HepG2 (cell line): Measurements from ENCODE around the gene HOXD3. TPM values are rescaled to one million over a fixed set of nuclear protein-coding genes. Genes with fewer than 3 reads are reported as not detected.

Experiments
- ATAC-seq: fragments of 200-7000 bp; cut with Tn5 transposase; 3 replicates; pipeline ENCODE4 v1.9.1; 2020; ENCODE audit warnings: mild to moderate bottlenecking, moderate library complexity
- BruUV-seq: library from RNA; stranded (reverse); fragments of 400-500 nt; replicated peaks from 2 replicates; lab custom pipeline; 2021; lab: Mats Ljungman, UMichigan
- CTCF ChIA-PET: fragments of 300-600 bp; formaldehyde crosslinking; extraction: SDS; loops from one replicate; lab custom pipeline; 2021; ENCODE audit warnings: low total read pairs, inconsistent platforms, low intra/inter-chr PET ratio; lab: Yijun Ruan, JAX
- POLR2A ChIA-PET: fragments of 350-600 bp; sonication (Branson Sonifier 250); formaldehyde crosslinking; loops from one replicate; lab custom pipeline; 2020; ENCODE audit warnings: antibody characterized with exemption, inconsistent platforms; lab: Yijun Ruan, JAX
- DNase-seq: peaks from one replicate; pipeline ENCODE4 v3.0.0-alpha.2; 2015; ENCODE audit warnings: low spot score
- FAIRE-seq: peaks from 3 replicates; lab custom pipeline; 2011; peaks lifted over from hg19 to GRCh38; lab: Jason Lieb, UNC
- H2AFZ ChIP-seq: one replicate; pipeline ENCODE4 v1.6.1; 2011; ENCODE audit warnings: low read length, inconsistent platforms
- H3K27ac ChIP-seq: fragments of 300-600 bp; 3 replicates; pipeline ENCODE4 v1.8.0; 2011; ENCODE audit warnings: mixed run types, mild to moderate bottlenecking, mixed read lengths, low read length, inconsistent platforms; ENCODE audit not compliant: insufficient read depth; ENCODE audit errors: extremely low read length
- H3K27me3 ChIP-seq, 2 experiments: fragments of 200-600 bp in 1 of 2; 2 replicates in 1 of 2; 3 replicates in 1 of 2; pipeline versions ENCODE4 v1.6.0 to v1.8.0; 2011; ENCODE audit warnings: low read length in 2 of 2, mild to moderate bottlenecking in 2 of 2, moderate library complexity in 2 of 2, inconsistent platforms in 1 of 2; ENCODE audit not compliant: insufficient read depth in 2 of 2, control insufficient read depth in 1 of 2
- H3K36me3 ChIP-seq, 2 experiments: fragments of 200-600 bp in 1 of 2; replicated peaks in 1 of 2; 2 replicates in 1 of 2; 3 replicates in 1 of 2; pipeline versions ENCODE4 v1.5.1 to v1.8.0; 2011; ENCODE audit warnings: low read length in 2 of 2, inconsistent platforms in 1 of 2; ENCODE audit not compliant: insufficient read depth in 2 of 2, control insufficient read depth in 1 of 2
- H3K4me1 ChIP-seq: 2 replicates; pipeline ENCODE4 v1.5.1; 2012; ENCODE audit warnings: low read length, inconsistent platforms; ENCODE audit not compliant: insufficient read depth
- H3K4me2 ChIP-seq: 2 replicates; pipeline ENCODE4 v1.6.0; 2011; ENCODE audit warnings: low read depth, low read length, inconsistent platforms
- H3K4me3 ChIP-seq, 3 experiments: fragments of 200-600 bp in 1 of 3; sonication (generic), shearing (Covaris generic) in 1 of 3; replicated peaks in 1 of 3; 2 replicates each; pipeline ENCODE4 v1.5.1; 2011 to 2016; ENCODE audit warnings: low read length in 3 of 3, inconsistent platforms in 2 of 3, low read depth in 2 of 3, mild to moderate bottlenecking in 2 of 3, control low read depth in 1 of 3, mixed read lengths in 1 of 3; ENCODE audit not compliant: insufficient read depth in 1 of 3
- H3K79me2 ChIP-seq: one replicate; pipeline ENCODE4 v1.6.1; 2011; ENCODE audit warnings: low read length, inconsistent platforms; ENCODE audit not compliant: insufficient read depth
- H3K9ac ChIP-seq: 2 replicates; pipeline ENCODE4 v1.6.0; 2011; ENCODE audit warnings: mild to moderate bottlenecking, low read depth, low read length, inconsistent platforms; ENCODE audit not compliant: insufficient read depth
- H3K9me3 ChIP-seq: 2 replicates; pipeline ENCODE4 v1.5.1; 2012; ENCODE audit warnings: mild to moderate bottlenecking, low read length
- H4K20me1 ChIP-seq: 2 replicates; pipeline ENCODE4 v1.6.0; 2011; ENCODE audit warnings: inconsistent platforms, mild to moderate bottlenecking, low read length, moderate library complexity; ENCODE audit not compliant: insufficient read depth
- FOXA1 ChIP-seq, 2 experiments: fragments of 450-650 bp in 1 of 2; sonication (generic) in 1 of 2; formaldehyde crosslinking in 1 of 2; IDR thresholded peaks; 2 replicates each; pipeline versions ENCODE4 v1.4.0 to v1.6.1; 2016 to 2020; ENCODE audit warnings: missing genetic modification reagents in 1 of 2
- FOXA3 ChIP-seq: IDR thresholded peaks from 2 replicates; pipeline ENCODE4 v1.6.1; 2016; ENCODE audit warnings: missing genetic modification reagents, missing compliant biosample characterization
- ISL2 ChIP-seq: sonication (generic); formaldehyde crosslinking; IDR thresholded peaks from 2 replicates; pipeline ENCODE4 v1.5.0; 2020; ENCODE audit warnings: missing genetic modification reagents
- MIXL1 ChIP-seq: IDR thresholded peaks from 2 replicates; pipeline ENCODE4 v1.6.1; 2016
- NFAT5 ChIP-seq: sonication (generic); formaldehyde crosslinking; IDR thresholded peaks from 2 replicates; pipeline ENCODE4 v1.4.0; 2020; ENCODE audit warnings: missing genetic modification reagents
- NFIC ChIP-seq: IDR thresholded peaks from 2 replicates; pipeline ENCODE4 v1.6.1; 2012; ENCODE audit warnings: mild to moderate bottlenecking, low read length, inconsistent platforms
- NFYB ChIP-seq: sonication (generic); formaldehyde crosslinking; IDR thresholded peaks from 2 replicates; pipeline ENCODE4 v1.4.0; 2020; ENCODE audit warnings: missing genetic modification reagents
- TBP ChIP-seq: sonication (generic); formaldehyde crosslinking; IDR thresholded peaks from 2 replicates; pipeline ENCODE4 v1.5.0; 2020; ENCODE audit warnings: missing genetic modification reagents
- USF2 ChIP-seq, 2 experiments: sonication (generic) in 1 of 2; formaldehyde crosslinking in 1 of 2; IDR thresholded peaks; 2 replicates each; pipeline versions ENCODE4 v1.5.1 to v1.6.1; 2011 to 2020; ENCODE audit warnings: borderline replicate concordance in 1 of 2, low read depth in 1 of 2, low read length in 1 of 2, mild to moderate bottlenecking in 1 of 2, missing genetic modification reagents in 1 of 2, moderate library complexity in 1 of 2
- ZNF570 ChIP-seq: sonication (generic); formaldehyde crosslinking; IDR thresholded peaks from 2 replicates; pipeline ENCODE4 v1.4.0; 2020; ENCODE audit warnings: mild to moderate bottlenecking, missing genetic modification reagents, borderline replicate concordance
- ZNF687 ChIP-seq: sonication (generic); formaldehyde crosslinking; IDR thresholded peaks from 2 replicates; pipeline ENCODE4 v1.5.1; 2020; ENCODE audit warnings: mild to moderate bottlenecking, missing genetic modification reagents, moderate library complexity
- ZNF766 ChIP-seq: sonication (generic); formaldehyde crosslinking; IDR thresholded peaks from 2 replicates; pipeline ENCODE4 v1.5.0; 2020; ENCODE audit warnings: missing genetic modification reagents, borderline replicate concordance
- WGBS: methylation state at CpG from one replicate; pipeline ENCODE4 v1.1.6; 2017; ENCODE audit warnings: low lambda C conversion rate; 5-methylcytosine and 5-hydroxymethylcytosine counted together
- in situ Hi-C: cut with HindIII; loops from 2 replicates; pipeline ENCODE4 v1.10.0; 2017; ENCODE audit warnings: low pct_unique_long_range_greater_than_20kb; ENCODE audit not compliant: extremely low pct_ligation_motif_present
- intact Hi-C: fragments of 100-400 bp; cut with micrococcal nuclease; formaldehyde crosslinking; loops from one replicate; pipeline ENCODE4 v1.10.0; 2022; ENCODE audit not compliant: unreplicated experiment
- polyA plus RNA-seq, 8 experiments: library from polyadenylated mRNA; depleted of rRNA in 3 of 8; stranded (reverse) in 7 of 8; unstranded in 1 of 8; fragments of >200 nt; fragmentation: Illumina TruSeq in 4 of 8; extraction: Trizol in 4 of 8; gene quantifications; 2 replicates each; pipeline versions ENCODE4 v1.2.1 to v1.2.3, GENCODE V29; 2011 to 2016; ENCODE audit warnings: low read depth in 4 of 8, missing spikeins in 1 of 8, mixed read lengths in 1 of 8; ENCODE audit not compliant: insufficient read depth in 1 of 8
- total RNA-seq, 5 experiments: library from RNA; depleted of rRNA; stranded (reverse); fragments of >200 nt; fragmentation: Illumina TruSeq; extraction: Trizol; gene quantifications; 2 replicates each; pipeline ENCODE4 v1.2.3, GENCODE V29; 2016; ENCODE audit warnings: low read depth in 1 of 5

Gene HOXD3
- total and polyA plus RNA-seq, 2 of the 13 experiments (the other 11 are each of a cell fraction or from before 2014, with no cell fraction given), result 0.05 to 0.09 TPM

- intact Hi-C loops, result no loop called here
- Histone ChIP-seq H3K36me3 (no peaks in the 10 kb centered on the region), H4K20me1 (no peaks in the 10 kb centered on the region; the same call in 1 of the 2 replicates), H3K4me1 (no peaks in the 10 kb centered on the region), H3K9ac (no peak overlapping the region), H3K79me2 (no peaks in the 10 kb centered on the region), H3K9me3 (no peaks in the 10 kb centered on the region), H2AFZ (no peak overlapping the region)
- WGBS, result 85% methylated on average over 45 of the region's 59 CpGs
- ChIA-PET CTCF (no interaction called here), POLR2A (no interaction called here)
- in situ Hi-C loops, result loop anchor here (10.0 kb wide), 1 partner anchor 1073 kb away; no protein-coding TSS in a partner anchor
- DNase-seq, result no peak
- BruUV-seq, result no TSS peak
- TF ChIP-seq ZNF687 (CRISPR knock-in tag) (no peak), NFYB (CRISPR knock-in tag) (no peak), TBP (CRISPR knock-in tag) (no peak), ISL2 (no peak), NFAT5 (CRISPR knock-in tag) (no peak), NFIC (no peak), FOXA1 (IDR thresholded peaks at IDR 0.05) (no peak), FOXA1 (CRISPR knock-in tag; IDR thresholded peaks at IDR 0.05) (no peak), USF2 (IDR thresholded peaks at IDR 0.05; ENCODE audit: low read depth, low read length) (no peak), USF2 (CRISPR knock-in tag; IDR thresholded peaks at IDR 0.05; ENCODE audit: borderline replicate concordance) (no peak), FOXA3 (no peak), ZNF570 (CRISPR knock-in tag) (no peak), ZNF766 (CRISPR knock-in tag) (no peak), MIXL1 (CRISPR knock-in tag) (no peak)
- TF ChIP-seq, all 625 proteins: peak for 0
- peaks cover 29 to 88% of the 10 kb centered on the region in 2 experiments for H3K27me3 ChIP-seq
- no peak for ATAC-seq
- no peak overlapping the region for H3K27ac ChIP-seq
- no peak overlapping the region for H3K4me2 ChIP-seq
- H3K4me3 ChIP-seq, result no peak overlapping the region
- FAIRE-seq, result no peak
Measured at GRCh38 chr2:176107731-176108181, 49.4 kb upstream of the HOXD3 start.
